Muscle of leg (tissue), 16 donors: ENCODE results near the gene VPREB3. TPM values are rescaled to one million over a fixed set of nuclear protein-coding genes. Genes with fewer than 3 reads are reported as not detected.

Source experiments
- DNase-seq: peaks from one replicate; pipeline ENCODE4 v3.0.0; 2013
- H3K27ac ChIP-seq: one replicate; pipeline ENCODE4 v1.5.1; 2013; ENCODE audit warnings: mild to moderate bottlenecking, low read length, control low read depth
- H3K27me3 ChIP-seq: one replicate; pipeline ENCODE4 v1.6.1; 2013; ENCODE audit warnings: low read length; ENCODE audit not compliant: control insufficient read depth, insufficient read depth
- H3K36me3 ChIP-seq: one replicate; pipeline ENCODE4 v1.6.1; 2013; ENCODE audit warnings: low read length; ENCODE audit not compliant: control insufficient read depth, insufficient read depth
- H3K4me1 ChIP-seq: one replicate; pipeline ENCODE4 v1.6.1; 2013; ENCODE audit warnings: low read length; ENCODE audit not compliant: control insufficient read depth, insufficient read depth
- H3K4me3 ChIP-seq: one replicate; pipeline ENCODE4 v1.5.1; 2013; ENCODE audit warnings: low read length, control low read depth
- H3K9me3 ChIP-seq: replicated peaks from 2 replicates; pipeline ENCODE4 v1.6.1; 2013; ENCODE audit warnings: low read depth, low read length; ENCODE audit not compliant: control insufficient read depth
- WGBS: methylation state at CpG from one replicate; pipeline ENCODE4 v1.1.5; 2013; ENCODE audit warnings: missing lambda C conversion rate; ENCODE audit not compliant: insufficient coverage; 5-methylcytosine and 5-hydroxymethylcytosine counted together
- long read RNA-seq, 11 donors: transcript quantifications; one replicate each; lab custom pipeline, GENCODE V29; 2026
- polyA plus RNA-seq, 8 donors: library from polyadenylated mRNA; unstranded; fragments of 120-200 nt; gene quantifications; one replicate each; pipeline versions ENCODE4 v1.2.1 to v1.2.3, GENCODE V29; 2013; ENCODE audit warnings: inconsistent platforms in 1 of 8, low replicate concordance in 1 of 8; ENCODE audit not compliant: insufficient read length in 8 of 8, insufficient read depth in 1 of 8
- total RNA-seq: library from RNA; stranded (reverse); fragments of 120-200 nt; gene quantifications from one replicate; pipeline ENCODE4 v1.2.4, GENCODE V29; 2013

Gene VPREB3, protein sequence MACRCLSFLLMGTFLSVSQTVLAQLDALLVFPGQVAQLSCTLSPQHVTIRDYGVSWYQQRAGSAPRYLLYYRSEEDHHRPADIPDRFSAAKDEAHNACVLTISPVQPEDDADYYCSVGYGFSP
- 0.40 TPM for total RNA-seq
- 1 to 10 TPM in 5 of 8 donors, under 1 TPM in 2, not detected in 1; 0.60 to 2.1 (median 1.1) TPM for polyA plus RNA-seq
- long read RNA-seq, donor 1, result 0 reads
- long read RNA-seq, donor 2, result 0 reads
- long read RNA-seq, donor 3, result 0 reads
- long read RNA-seq, donor 4, result 0 reads
- long read RNA-seq, donor 5, result 0 reads
- long read RNA-seq, donor 6, result 0 reads
- long read RNA-seq, donor 7, partial matches to known transcripts, result 0 of 1 reads
- long read RNA-seq, donor 7, other reads (novel, unspliced or antisense), result 0 of 1 reads
- long read RNA-seq, donor 8, result 0 reads
- long read RNA-seq, donor 9, partial matches to known transcripts, result 0 of 1 reads
- long read RNA-seq, donor 9, other reads (novel, unspliced or antisense), result 0 of 1 reads
- long read RNA-seq, donor 10, result 0 reads
- long read RNA-seq, donor 11, result 0 reads

GRCh38 chr22:23754220-23754919 is at the start of gene VPREB3:
TSS of gene VPREB3 (minus strand) at chr22:23754425. CDS start at chr22:23754363, 62 bp downstream.
- H3K27ac ChIP-seq, result no peak within 1 kb of the TSS
- no peak for DNase-seq
- peaks cover 16% of the 10 kb centered on the region for H3K4me1 ChIP-seq
- no peaks in the 10 kb centered on the region for H3K27me3 ChIP-seq
- H3K36me3 ChIP-seq, result no peaks in the 10 kb centered on the region
- H3K4me3 ChIP-seq, result no peak within 1 kb of the TSS
- 78% methylated on average over 9 of the region's 14 CpGs for whole genome bisulfite sequencing
- H3K9me3 ChIP-seq, result no peaks in the 10 kb centered on the region

DNA sequence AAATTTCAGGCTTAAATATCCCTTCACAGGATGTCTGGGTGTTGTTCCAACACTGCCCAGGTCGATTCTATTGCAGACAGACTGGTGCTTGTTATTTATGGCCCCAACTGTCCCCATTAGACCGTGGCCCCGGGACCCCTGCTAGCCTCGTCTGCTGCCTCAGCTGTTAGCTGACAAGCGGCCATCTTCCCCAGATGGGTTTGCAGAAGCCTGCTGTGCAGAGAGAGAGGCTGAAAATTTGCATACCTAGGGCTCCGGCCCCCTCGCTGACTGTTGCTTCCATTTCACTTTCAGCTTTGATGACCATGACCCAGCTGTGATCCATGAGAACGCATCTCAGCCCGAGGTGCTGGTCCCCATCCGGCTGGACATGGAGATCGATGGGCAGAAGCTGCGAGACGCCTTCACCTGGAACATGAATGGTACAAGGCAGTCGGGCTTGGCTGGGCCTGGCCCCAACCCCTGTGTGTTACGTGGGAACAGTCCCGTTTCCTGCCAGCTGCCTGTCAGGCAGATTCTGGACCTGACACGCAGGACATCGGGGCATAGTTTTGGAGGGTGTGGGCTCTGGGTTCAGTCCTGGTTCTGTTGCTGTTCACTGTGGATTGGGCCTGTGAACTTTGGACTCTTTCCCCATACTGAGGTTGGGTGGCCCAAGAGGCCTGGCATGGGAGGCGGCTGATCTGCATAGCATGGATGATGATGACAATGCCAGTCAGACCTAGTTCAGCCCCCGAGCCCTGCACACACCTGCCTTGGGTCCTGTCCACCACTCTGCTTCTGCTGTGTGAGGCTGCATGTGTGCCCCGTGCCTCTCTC is 49.0 kb upstream of the VPREB3 start:
- no peaks in the 10 kb centered on the region for H3K4me1 ChIP-seq
- no peak overlapping the region for H3K27ac ChIP-seq
- 78% methylated on average over 19 of the region's 21 CpGs for WGBS
- no peaks in the 10 kb centered on the region for H3K27me3 ChIP-seq
- H3K4me3 ChIP-seq, result no peak overlapping the region
- no peaks in the 10 kb centered on the region for H3K9me3 ChIP-seq
- peaks cover 73% of the 10 kb centered on the region for H3K36me3 ChIP-seq
- no peak for DNase-seq

GRCh38 chr22:23801886-23802377 is 47.7 kb upstream of the VPREB3 start:
- no peaks in the 10 kb centered on the region for H3K4me1 ChIP-seq
- no peak for DNase-seq
- H3K27me3 ChIP-seq, result no peaks in the 10 kb centered on the region
- H3K9me3 ChIP-seq, result no peaks in the 10 kb centered on the region
- no peak overlapping the region for H3K4me3 ChIP-seq
- H3K36me3 ChIP-seq, result peaks cover 76% of the 10 kb centered on the region
- 90% methylated on average over 8 of the region's 8 CpGs for WGBS
- H3K27ac ChIP-seq, result no peak overlapping the region

- WGBS, result 89% methylated on average over 9 of the region's 11 CpGs
- H3K9me3 ChIP-seq, result no peaks in the 10 kb centered on the region
- H3K27ac ChIP-seq, result no peak overlapping the region
- H3K36me3 ChIP-seq, result peaks cover 75% of the 10 kb centered on the region
- peaks cover 5% of the 10 kb centered on the region for H3K4me1 ChIP-seq
- no peak overlapping the region for H3K4me3 ChIP-seq
- no peaks in the 10 kb centered on the region for H3K27me3 ChIP-seq
- no peak for DNase-seq
Observed at GRCh38 chr22:23801238-23801821, 47.1 kb upstream of the VPREB3 start.

- 90% methylated on average over 18 of the region's 18 CpGs for WGBS
- Histone ChIP-seq H3K36me3 (peaks cover 70% of the 10 kb centered on the region), H3K4me3 (no peak overlapping the region), H3K9me3 (no peaks in the 10 kb centered on the region), H3K27me3 (no peaks in the 10 kb centered on the region), H3K4me1 (peaks cover 5% of the 10 kb centered on the region), H3K27ac (no peak overlapping the region)
- no peak for DNase-seq
Observed at GRCh38 chr22:23800297-23801237, 46.3 kb upstream of the VPREB3 start.

GRCh38 chr22:23796461-23796860 is 42.2 kb upstream of the VPREB3 start:
- H3K36me3 ChIP-seq, result peaks cover 73% of the 10 kb centered on the region
- 14% methylated on average over 5 of the region's 5 CpGs for WGBS
- H3K9me3 ChIP-seq, result no peaks in the 10 kb centered on the region

DNA sequence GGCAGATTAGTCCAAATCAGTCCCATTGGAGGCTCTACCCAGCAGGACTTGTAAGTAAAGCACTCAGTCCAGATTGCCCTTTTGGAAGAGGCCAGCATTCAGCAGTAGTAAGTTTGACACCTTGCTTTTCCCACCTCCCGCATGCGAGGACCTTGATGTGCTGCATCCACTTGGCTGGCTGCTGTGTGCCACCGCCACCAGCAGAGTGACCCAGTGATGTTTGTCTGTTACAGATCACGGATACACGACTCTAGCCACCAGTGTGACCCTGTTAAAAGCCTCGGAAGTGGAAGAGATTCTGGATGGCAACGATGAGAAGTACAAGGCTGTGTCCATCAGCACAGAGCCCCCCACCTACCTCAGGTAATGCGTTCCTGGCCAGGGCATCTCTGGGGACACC is 39.1 kb upstream of the VPREB3 start:
- WGBS, result 83% methylated on average over 6 of the region's 8 CpGs
- DNase-seq, result no peak
- H3K27ac ChIP-seq, result no peak overlapping the region
- H3K27me3 ChIP-seq, result no peaks in the 10 kb centered on the region
- H3K4me1 ChIP-seq, result peaks cover 40% of the 10 kb centered on the region
- peaks cover 56% of the 10 kb centered on the region for H3K36me3 ChIP-seq
- H3K9me3 ChIP-seq, result no peaks in the 10 kb centered on the region
- no peak overlapping the region for H3K4me3 ChIP-seq

More at GRCh38 chr22:23796461-23796860, 42.2 kb upstream of the VPREB3 start:
- Histone ChIP-seq H3K4me1 (peaks cover 18% of the 10 kb centered on the region), H3K27ac (peak overlapping the region; percentile 21), H3K4me3 (no peak overlapping the region), H3K27me3 (no peaks in the 10 kb centered on the region)
- DNase-seq, result peak; percentile 89

DNA sequence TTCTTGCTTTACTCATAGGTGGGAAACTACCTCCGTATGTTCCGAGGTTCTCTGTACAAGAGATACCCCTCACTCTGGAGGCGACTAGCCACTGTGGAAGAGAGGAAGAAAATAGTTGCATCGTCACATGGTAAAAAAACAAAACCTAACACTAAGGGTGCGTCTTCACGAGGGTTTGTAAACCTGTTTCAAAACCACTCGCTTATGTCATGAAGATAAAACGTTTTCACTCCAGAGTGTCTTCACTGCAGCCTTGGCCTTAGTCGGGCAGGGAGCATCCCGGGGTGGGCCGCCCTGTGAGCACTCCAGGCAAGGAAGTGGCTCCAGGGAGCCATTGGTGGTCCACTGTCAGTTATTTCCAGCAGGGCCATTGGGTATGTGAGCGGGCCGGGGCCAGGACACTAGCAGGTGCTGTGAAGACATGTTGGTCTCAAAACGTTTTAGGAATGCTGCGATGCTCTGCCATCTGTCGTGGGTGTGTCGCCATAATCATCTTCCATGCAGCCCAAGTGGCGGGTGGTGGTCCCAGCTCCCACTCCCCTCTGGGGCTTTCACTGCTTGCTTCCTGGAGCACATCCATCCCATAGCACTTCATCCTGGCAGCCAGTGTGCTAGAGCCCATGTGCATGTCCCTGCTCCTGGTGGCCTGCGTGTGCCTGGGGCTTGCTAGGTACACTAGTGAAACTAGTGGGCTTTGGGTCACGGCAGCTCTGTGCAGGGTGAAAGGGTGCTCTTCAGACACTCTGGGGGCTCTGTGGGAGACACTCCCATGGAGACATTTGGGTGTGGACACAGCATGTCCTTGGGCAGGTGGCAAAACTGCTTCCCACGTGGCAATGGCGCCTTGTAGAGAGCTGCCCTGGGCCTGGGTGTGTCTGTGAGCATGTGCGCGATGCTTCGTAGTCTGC is 37.8 kb upstream of the VPREB3 start:
- H3K27me3 ChIP-seq, result no peaks in the 10 kb centered on the region
- DNase-seq, result no peak
- no peaks in the 10 kb centered on the region for H3K9me3 ChIP-seq
- 58% methylated on average over 15 of the region's 25 CpGs for WGBS
- H3K36me3 ChIP-seq, result peaks cover 48% of the 10 kb centered on the region
- peak overlapping the region; percentile 67 for H3K27ac ChIP-seq
- H3K4me1 ChIP-seq, result peaks cover 48% of the 10 kb centered on the region
- H3K4me3 ChIP-seq, result no peak overlapping the region
